HEK293 (cell line): ENCODE data around the gene NEK7.

Experiments used
- CTCF ChIA-PET: fragments of 350-600 bp; formaldehyde crosslinking; extraction: SDS; loops from one replicate; lab custom pipeline; 2021; ENCODE audit warnings: antibody characterized with exemption; lab: Yijun Ruan, JAX
- POLR2A ChIA-PET: fragments of 300-600 bp; formaldehyde crosslinking; extraction: SDS; loops from one replicate; lab custom pipeline; 2020; ENCODE audit warnings: antibody characterized with exemption, inconsistent platforms; lab: Yijun Ruan, JAX
- H3K27ac ChIP-seq: fragments of 200-500 bp; sonication (Bioruptor generic); 2 replicates; pipeline ENCODE4 v1.5.1; 2014; ENCODE audit warnings: low read depth, low read length, control low read depth, inconsistent platforms; ENCODE audit errors: extremely low read depth
- H3K36me3 ChIP-seq, 2 experiments: fragments of 200-500 bp in 1 of 2; sonication (Bioruptor generic) in 1 of 2; 1 replicate in 1 of 2; 2 replicates in 1 of 2; pipeline ENCODE4 v1.5.1; 2014 to 2017; ENCODE audit warnings: inconsistent platforms in 2 of 2, low read length in 2 of 2; ENCODE audit not compliant: control insufficient read depth in 2 of 2, insufficient read depth in 1 of 2
- H3K4me1 ChIP-seq: fragments of 200-500 bp; sonication (Bioruptor generic); 2 replicates; pipeline ENCODE4 v1.5.1; 2014; ENCODE audit warnings: mild to moderate bottlenecking, low read length, inconsistent platforms; ENCODE audit not compliant: control insufficient read depth, insufficient read depth
- H3K4me3 ChIP-seq: 2 replicates; pipeline ENCODE4 v1.5.1; 2011; ENCODE audit warnings: low read depth, mild to moderate bottlenecking, control low read depth, low read length, moderate library complexity
- H3K9me3 ChIP-seq: fragments of 200-500 bp; sonication (Bioruptor generic); 2 replicates; pipeline ENCODE4 v1.5.1; 2014; ENCODE audit warnings: low read depth, low read length, inconsistent platforms; ENCODE audit not compliant: control insufficient read depth, insufficient read depth
- PRDM1 ChIP-seq: fragments of 450-650 bp; formaldehyde crosslinking; IDR thresholded peaks from 2 replicates; pipeline ENCODE4; 2016; ENCODE audit warnings: missing biosample characterization, missing genetic modification characterization
- ZFP3 ChIP-seq: fragments of 450-650 bp; formaldehyde crosslinking; IDR thresholded peaks from 2 replicates; pipeline ENCODE4 v1.5.1; 2016; ENCODE audit warnings: low read depth, missing biosample characterization, missing genetic modification characterization
- ZNF138 ChIP-seq: fragments of 450-650 bp; formaldehyde crosslinking; IDR thresholded peaks from 2 replicates; pipeline ENCODE4 v1.5.1; 2016; ENCODE audit warnings: missing biosample characterization, missing genetic modification characterization, borderline replicate concordance
- ZNF416 ChIP-seq: fragments of 450-650 bp; formaldehyde crosslinking; IDR thresholded peaks from 2 replicates; pipeline ENCODE4 v1.5.1; 2016; ENCODE audit warnings: missing biosample characterization, missing genetic modification characterization
- ZNF654 ChIP-seq: fragments of 450-650 bp; formaldehyde crosslinking; IDR thresholded peaks from 2 replicates; pipeline ENCODE4 v1.5.1; 2016; ENCODE audit warnings: low read depth, missing biosample characterization, missing genetic modification characterization
- ZNF76 ChIP-seq: fragments of 450-650 bp; formaldehyde crosslinking; IDR thresholded peaks from 2 replicates; pipeline ENCODE4; 2016; ENCODE audit warnings: low read depth, missing biosample characterization, missing genetic modification characterization, borderline replicate concordance
- TF ChIP-seq, protein P1 (sequence below): fragments of 450-650 bp; formaldehyde crosslinking; conservative IDR thresholded peaks from 2 replicates; pipeline ENCODE4 v1.5.1; 2016; ENCODE audit warnings: low read depth, missing biosample characterization, missing genetic modification characterization
- TF ChIP-seq, protein P2 (sequence below): fragments of 450-650 bp; formaldehyde crosslinking; IDR thresholded peaks from 2 replicates; pipeline ENCODE4 v1.5.1; 2016; ENCODE audit warnings: missing biosample characterization, missing genetic modification characterization, borderline replicate concordance
- TF ChIP-seq, protein P3 (sequence below): fragments of 450-650 bp; formaldehyde crosslinking; conservative IDR thresholded peaks from 2 replicates; pipeline ENCODE4 v1.5.1; 2016; ENCODE audit warnings: low read depth, missing biosample characterization, missing genetic modification characterization
- TF ChIP-seq, protein P4 (sequence below): fragments of 450-650 bp; formaldehyde crosslinking; IDR thresholded peaks from 2 replicates; pipeline ENCODE4 v1.5.1; 2016; ENCODE audit warnings: missing biosample characterization, missing genetic modification characterization
- TF ChIP-seq, protein P5 (sequence below): sonication (generic); formaldehyde crosslinking; IDR thresholded peaks from 2 replicates; pipeline ENCODE4 v1.8.1; 2022; ENCODE audit warnings: mild to moderate bottlenecking, moderate library complexity, missing genetic modification reagents
- TF ChIP-seq, protein P6 (sequence below): fragments of 450-650 bp; formaldehyde crosslinking; IDR thresholded peaks from 2 replicates; pipeline ENCODE4 v1.5.1; 2016; ENCODE audit warnings: missing biosample characterization, missing genetic modification characterization

Gene NEK7

DNA sequence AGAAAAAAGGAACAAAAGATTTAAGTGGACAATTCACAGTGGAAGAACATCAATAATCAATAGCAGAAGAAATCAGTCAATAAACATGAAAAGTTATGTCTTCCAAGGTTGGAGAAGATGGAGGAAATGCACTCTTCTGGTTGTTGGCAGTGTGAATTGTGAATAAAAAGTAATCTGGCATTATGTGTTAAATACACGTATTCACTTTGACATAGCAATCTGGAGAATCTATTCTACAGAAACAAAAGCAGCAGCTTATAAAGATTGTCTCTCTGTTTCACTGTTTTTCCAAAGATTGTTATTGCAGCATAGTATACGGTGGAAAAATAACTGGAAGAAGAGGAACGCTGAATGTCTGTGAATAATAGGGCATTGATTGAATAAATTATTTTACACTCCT is 169.4 kb downstream of the NEK7 start:
- TF ChIP-seq ZNF416 (tag by site-specific recombination) (no peak), ZNF138 (tag by site-specific recombination) (no peak), ZNF76 (tag by site-specific recombination) (no peak), ZFP3 (no peak), PRDM1 (tag by site-specific recombination) (no peak), ZNF654 (tag by site-specific recombination) (no peak)
- TF ChIP-seq, protein P1, sequence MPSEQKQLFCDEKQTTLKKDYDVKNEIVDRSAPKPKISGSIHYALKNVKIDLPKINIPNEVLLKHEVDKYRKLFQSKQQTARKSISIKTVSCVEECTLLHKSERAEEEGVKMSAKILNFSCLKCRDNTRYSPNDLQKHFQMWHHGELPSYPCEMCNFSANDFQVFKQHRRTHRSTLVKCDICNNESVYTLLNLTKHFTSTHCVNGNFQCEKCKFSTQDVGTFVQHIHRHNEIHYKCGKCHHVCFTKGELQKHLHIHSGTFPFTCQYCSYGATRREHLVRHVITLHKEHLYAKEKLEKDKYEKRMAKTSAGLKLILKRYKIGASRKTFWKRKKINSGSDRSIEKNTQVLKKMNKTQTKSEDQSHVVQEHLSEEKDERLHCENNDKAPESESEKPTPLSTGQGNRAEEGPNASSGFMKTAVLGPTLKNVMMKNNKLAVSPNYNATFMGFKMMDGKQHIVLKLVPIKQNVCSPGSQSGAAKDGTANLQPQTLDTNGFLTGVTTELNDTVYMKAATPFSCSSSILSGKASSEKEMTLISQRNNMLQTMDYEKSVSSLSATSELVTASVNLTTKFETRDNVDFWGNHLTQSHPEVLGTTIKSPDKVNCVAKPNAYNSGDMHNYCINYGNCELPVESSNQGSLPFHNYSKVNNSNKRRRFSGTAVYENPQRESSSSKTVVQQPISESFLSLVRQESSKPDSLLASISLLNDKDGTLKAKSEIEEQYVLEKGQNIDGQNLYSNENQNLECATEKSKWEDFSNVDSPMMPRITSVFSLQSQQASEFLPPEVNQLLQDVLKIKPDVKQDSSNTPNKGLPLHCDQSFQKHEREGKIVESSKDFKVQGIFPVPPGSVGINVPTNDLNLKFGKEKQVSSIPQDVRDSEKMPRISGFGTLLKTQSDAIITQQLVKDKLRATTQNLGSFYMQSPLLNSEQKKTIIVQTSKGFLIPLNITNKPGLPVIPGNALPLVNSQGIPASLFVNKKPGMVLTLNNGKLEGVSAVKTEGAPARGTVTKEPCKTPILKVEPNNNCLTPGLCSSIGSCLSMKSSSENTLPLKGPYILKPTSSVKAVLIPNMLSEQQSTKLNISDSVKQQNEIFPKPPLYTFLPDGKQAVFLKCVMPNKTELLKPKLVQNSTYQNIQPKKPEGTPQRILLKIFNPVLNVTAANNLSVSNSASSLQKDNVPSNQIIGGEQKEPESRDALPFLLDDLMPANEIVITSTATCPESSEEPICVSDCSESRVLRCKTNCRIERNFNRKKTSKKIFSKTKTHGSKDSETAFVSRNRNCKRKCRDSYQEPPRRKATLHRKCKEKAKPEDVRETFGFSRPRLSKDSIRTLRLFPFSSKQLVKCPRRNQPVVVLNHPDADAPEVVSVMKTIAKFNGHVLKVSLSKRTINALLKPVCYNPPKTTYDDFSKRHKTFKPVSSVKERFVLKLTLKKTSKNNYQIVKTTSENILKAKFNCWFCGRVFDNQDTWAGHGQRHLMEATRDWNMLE (tag by site-specific recombination): no peak
- TF ChIP-seq, protein P2, sequence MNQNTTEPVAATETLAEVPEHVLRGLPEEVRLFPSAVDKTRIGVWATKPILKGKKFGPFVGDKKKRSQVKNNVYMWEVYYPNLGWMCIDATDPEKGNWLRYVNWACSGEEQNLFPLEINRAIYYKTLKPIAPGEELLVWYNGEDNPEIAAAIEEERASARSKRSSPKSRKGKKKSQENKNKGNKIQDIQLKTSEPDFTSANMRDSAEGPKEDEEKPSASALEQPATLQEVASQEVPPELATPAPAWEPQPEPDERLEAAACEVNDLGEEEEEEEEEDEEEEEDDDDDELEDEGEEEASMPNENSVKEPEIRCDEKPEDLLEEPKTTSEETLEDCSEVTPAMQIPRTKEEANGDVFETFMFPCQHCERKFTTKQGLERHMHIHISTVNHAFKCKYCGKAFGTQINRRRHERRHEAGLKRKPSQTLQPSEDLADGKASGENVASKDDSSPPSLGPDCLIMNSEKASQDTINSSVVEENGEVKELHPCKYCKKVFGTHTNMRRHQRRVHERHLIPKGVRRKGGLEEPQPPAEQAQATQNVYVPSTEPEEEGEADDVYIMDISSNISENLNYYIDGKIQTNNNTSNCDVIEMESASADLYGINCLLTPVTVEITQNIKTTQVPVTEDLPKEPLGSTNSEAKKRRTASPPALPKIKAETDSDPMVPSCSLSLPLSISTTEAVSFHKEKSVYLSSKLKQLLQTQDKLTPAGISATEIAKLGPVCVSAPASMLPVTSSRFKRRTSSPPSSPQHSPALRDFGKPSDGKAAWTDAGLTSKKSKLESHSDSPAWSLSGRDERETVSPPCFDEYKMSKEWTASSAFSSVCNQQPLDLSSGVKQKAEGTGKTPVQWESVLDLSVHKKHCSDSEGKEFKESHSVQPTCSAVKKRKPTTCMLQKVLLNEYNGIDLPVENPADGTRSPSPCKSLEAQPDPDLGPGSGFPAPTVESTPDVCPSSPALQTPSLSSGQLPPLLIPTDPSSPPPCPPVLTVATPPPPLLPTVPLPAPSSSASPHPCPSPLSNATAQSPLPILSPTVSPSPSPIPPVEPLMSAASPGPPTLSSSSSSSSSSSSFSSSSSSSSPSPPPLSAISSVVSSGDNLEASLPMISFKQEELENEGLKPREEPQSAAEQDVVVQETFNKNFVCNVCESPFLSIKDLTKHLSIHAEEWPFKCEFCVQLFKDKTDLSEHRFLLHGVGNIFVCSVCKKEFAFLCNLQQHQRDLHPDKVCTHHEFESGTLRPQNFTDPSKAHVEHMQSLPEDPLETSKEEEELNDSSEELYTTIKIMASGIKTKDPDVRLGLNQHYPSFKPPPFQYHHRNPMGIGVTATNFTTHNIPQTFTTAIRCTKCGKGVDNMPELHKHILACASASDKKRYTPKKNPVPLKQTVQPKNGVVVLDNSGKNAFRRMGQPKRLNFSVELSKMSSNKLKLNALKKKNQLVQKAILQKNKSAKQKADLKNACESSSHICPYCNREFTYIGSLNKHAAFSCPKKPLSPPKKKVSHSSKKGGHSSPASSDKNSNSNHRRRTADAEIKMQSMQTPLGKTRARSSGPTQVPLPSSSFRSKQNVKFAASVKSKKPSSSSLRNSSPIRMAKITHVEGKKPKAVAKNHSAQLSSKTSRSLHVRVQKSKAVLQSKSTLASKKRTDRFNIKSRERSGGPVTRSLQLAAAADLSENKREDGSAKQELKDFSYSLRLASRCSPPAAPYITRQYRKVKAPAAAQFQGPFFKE (tag by site-specific recombination): no peak
- TF ChIP-seq, protein P3, sequence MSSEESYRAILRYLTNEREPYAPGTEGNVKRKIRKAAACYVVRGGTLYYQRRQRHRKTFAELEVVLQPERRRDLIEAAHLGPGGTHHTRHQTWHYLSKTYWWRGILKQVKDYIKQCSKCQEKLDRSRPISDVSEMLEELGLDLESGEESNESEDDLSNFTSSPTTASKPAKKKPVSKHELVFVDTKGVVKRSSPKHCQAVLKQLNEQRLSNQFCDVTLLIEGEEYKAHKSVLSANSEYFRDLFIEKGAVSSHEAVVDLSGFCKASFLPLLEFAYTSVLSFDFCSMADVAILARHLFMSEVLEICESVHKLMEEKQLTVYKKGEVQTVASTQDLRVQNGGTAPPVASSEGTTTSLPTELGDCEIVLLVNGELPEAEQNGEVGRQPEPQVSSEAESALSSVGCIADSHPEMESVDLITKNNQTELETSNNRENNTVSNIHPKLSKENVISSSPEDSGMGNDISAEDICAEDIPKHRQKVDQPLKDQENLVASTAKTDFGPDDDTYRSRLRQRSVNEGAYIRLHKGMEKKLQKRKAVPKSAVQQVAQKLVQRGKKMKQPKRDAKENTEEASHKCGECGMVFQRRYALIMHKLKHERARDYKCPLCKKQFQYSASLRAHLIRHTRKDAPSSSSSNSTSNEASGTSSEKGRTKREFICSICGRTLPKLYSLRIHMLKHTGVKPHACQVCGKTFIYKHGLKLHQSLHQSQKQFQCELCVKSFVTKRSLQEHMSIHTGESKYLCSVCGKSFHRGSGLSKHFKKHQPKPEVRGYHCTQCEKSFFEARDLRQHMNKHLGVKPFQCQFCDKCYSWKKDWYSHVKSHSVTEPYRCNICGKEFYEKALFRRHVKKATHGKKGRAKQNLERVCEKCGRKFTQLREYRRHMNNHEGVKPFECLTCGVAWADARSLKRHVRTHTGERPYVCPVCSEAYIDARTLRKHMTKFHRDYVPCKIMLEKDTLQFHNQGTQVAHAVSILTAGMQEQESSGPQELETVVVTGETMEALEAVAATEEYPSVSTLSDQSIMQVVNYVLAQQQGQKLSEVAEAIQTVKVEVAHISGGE (tag by site-specific recombination): no peak
- TF ChIP-seq, protein P4, sequence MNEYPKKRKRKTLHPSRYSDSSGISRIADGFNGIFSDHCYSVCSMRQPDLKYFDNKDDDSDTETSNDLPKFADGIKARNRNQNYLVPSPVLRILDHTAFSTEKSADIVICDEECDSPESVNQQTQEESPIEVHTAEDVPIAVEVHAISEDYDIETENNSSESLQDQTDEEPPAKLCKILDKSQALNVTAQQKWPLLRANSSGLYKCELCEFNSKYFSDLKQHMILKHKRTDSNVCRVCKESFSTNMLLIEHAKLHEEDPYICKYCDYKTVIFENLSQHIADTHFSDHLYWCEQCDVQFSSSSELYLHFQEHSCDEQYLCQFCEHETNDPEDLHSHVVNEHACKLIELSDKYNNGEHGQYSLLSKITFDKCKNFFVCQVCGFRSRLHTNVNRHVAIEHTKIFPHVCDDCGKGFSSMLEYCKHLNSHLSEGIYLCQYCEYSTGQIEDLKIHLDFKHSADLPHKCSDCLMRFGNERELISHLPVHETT (tag by site-specific recombination): no peak
- TF ChIP-seq, protein P5, sequence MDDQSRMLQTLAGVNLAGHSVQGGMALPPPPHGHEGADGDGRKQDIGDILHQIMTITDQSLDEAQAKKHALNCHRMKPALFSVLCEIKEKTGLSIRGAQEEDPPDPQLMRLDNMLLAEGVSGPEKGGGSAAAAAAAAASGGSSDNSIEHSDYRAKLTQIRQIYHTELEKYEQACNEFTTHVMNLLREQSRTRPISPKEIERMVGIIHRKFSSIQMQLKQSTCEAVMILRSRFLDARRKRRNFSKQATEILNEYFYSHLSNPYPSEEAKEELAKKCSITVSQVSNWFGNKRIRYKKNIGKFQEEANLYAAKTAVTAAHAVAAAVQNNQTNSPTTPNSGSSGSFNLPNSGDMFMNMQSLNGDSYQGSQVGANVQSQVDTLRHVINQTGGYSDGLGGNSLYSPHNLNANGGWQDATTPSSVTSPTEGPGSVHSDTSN (CRISPR knock-in tag): no peak
- TF ChIP-seq, protein P6, sequence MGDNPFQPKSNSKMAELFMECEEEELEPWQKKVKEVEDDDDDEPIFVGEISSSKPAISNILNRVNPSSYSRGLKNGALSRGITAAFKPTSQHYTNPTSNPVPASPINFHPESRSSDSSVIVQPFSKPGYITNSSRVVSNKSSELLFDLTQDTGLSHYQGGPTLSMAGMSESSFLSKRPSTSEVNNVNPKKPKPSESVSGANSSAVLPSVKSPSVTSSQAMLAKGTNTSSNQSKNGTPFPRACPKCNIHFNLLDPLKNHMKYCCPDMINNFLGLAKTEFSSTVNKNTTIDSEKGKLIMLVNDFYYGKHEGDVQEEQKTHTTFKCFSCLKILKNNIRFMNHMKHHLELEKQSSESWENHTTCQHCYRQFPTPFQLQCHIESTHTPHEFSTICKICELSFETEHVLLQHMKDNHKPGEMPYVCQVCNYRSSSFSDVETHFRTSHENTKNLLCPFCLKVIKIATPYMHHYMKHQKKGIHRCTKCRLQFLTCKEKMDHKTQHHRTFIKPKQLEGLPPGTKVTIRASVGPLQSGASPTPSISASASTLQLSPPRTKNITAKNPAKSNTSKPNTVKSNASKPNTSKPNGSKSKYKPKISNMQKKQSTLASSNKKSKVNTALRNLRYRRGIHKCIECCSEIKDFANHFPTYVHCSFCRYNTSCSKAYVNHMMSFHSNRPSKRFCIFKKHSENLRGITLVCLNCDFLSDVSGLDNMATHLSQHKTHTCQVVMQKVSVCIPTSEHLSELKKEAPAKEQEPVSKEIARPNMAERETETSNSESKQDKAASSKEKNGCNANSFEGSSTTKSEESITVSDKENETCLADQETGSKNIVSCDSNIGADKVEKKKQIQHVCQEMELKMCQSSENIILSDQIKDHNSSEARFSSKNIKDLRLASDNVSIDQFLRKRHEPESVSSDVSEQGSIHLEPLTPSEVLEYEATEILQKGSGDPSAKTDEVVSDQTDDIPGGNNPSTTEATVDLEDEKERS: no peak
- Histone ChIP-seq H3K9me3 (no peaks in the 10 kb centered on the region), H3K36me3 (no peaks in the 10 kb centered on the region), H3K4me3 (no peak overlapping the region), H3K4me1 (no peaks in the 10 kb centered on the region), H3K27ac (no peak overlapping the region)
- ChIA-PET POLR2A (interaction anchor here (0.7 kb wide), 1 partner anchor 9 kb away, joined by 6 read pairs; no protein-coding TSS in a partner anchor), CTCF (no interaction called here)
